ENCODE results near the gene SNN.

GRCh38 chr16:11660565-11660964 is 7.7 kb upstream of the SNN start:
- no peak for TF ChIP-seq MAX (IDR thresholded peaks at IDR 0.05)
- TF ChIP-seq ZNF274 (IDR thresholded peaks at IDR 0.05; ENCODE audit: borderline replicate concordance, extremely low read depth, low read length) = no peak
- no peak for TF ChIP-seq RFX5 (IDR thresholded peaks at IDR 0.05; ENCODE audit: borderline replicate concordance, low read depth, low read length)
